IPS-NIHi7 (cell line): Measurements from ENCODE around the gene FUBP3.

Source experiments
- DNase-seq: peaks from one replicate; pipeline ENCODE4 v3.0.0; 2012; ENCODE audit warnings: mixed read lengths; ENCODE audit errors: extremely low spot score

Gene FUBP3

DNA sequence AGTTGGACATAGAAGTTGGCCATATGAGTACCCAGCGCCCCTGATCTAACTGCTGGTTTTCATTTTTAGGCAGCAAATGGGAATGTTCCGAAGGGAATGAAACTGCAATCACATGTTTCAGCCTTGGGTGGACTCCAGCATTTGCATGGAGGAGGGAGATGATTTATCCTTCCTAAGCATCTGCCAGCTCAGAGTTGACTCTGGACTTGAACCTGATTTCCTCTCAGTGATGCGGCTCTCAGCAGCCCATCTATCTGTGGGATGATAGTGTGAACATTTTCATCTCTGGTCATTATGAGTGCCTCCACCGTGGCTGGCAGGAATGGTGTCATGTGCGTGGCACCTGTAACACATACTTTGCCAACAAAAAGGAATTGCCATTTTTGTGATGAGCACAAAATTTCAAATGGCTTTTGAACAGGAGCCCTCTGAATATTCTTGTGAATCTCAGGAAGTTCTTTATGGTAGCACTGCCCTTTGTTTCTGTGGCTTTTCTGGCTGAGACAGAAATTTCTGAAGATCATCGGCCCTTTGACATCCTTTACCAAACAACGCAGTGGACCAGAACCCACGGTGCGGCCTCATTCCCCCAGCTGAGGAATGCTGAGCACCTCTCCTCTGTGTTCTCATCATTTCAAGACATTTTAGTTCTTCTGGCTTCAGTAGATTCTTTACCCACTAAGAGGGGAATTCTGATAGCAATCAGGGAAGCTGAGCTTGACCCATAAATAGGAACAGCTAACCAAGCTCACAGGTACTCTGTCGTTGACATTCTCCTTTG lies 28.5 kb downstream of the FUBP3 start:
- DNase-seq = no peak

DNA sequence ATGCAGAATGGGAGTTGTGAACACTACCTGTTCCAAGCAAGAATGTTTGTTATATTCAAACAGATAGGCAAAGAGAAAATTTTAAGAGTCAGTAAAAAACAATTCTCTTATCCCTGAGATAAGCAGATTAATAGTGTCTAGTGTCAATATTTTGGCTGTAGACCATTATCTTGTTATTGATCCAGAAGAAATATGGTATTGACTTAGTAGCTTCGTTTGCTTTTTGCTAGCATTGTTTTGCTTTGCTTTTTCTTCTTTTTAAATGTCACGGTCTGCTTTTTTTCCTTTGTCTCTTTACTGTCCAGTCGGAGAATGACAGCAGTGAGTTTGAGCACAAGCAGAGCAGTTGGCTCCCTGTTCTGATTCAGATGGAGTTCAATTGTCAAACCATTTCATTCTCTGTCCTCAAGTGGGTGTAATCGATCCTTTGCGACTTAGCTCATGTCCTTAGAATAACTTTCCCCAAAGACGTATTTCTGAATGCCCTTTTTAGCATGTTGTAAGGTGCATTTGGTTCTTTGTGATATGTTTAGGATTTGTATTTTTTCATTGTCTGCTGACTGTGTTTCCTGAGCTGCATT lies 29.3 kb downstream of the FUBP3 start:
- no peak for DNase-seq

DNA sequence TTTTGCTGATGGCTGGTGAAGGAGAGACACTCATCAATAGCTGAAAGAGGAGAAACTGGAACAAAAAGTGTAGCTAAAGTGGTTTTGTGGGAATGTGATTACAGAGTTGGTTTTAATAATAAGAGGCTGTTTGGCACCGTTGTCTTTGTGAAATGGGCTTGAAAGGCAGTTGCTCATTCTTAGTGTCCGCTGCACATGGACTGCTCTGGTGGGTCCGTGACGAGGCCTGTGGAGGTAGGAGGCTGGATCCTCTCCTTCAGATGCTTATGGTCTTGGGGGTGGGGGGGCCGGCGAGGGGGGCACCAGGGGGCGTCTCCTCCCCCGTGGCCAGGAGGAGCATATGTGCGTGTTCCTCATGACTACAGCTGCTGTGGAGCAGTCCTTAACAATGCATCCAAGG lies 29.8 kb downstream of the FUBP3 start:
- no peak for DNase-seq

DNA sequence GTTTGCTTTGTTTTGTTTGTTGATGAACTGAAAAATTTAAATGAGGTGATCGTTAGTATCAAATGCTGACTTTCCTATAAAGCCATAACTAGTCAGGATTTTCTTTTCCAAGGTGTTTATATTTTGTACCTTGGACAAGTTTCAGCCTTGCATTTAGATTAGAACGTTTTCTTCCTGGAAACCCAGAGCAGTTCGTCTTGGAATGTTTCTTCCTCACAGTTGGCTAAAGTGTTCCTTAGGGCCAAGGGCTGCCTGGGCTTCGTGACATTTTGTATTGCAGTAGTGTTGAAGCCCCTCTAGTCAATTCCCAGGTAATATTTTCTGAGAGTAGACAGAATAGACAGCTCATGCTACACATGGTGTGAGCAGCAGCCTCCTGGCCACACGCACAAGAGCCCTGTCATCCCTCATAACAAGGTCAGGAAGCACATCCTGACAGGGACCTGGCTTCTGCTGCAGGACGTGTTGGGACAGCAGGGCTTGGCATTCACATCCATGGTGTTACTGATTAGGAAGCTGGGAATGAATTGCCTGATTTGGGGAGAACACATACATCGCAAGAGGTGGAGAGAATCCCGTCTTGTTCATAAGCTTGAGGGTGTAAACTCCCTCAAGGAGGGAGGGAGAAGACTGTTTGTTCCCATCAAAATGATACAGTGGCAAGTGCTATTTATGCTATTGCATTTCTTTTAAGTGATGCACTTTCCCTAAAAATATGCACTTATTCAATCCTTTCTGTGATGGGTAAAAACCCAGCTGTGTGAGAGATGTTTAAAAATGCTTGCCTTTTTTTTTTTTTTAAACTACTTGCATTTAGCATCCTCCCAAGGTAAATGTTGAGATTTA lies 31.7 kb downstream of the FUBP3 start:
- DNase-seq = no peak

- DNase-seq = no peak
Observed at GRCh38 chr9:130616451-130616850, 37.1 kb downstream of the FUBP3 start.

GRCh38 chr9:130623466-130623865 lies 44.1 kb downstream of the FUBP3 start:
- no peak for DNase-seq

GRCh38 chr9:130624154-130624553 lies 44.8 kb downstream of the FUBP3 start:
- DNase-seq = no peak

- no peak for DNase-seq
Observed at GRCh38 chr9:130626249-130626996, 47.0 kb downstream of the FUBP3 start.

- DNase-seq = no peak
Observed at GRCh38 chr9:130627051-130627450, 47.7 kb downstream of the FUBP3 start.

- DNase-seq = no peak
Observed at GRCh38 chr9:130627896-130628792, 48.8 kb downstream of the FUBP3 start.

DNA sequence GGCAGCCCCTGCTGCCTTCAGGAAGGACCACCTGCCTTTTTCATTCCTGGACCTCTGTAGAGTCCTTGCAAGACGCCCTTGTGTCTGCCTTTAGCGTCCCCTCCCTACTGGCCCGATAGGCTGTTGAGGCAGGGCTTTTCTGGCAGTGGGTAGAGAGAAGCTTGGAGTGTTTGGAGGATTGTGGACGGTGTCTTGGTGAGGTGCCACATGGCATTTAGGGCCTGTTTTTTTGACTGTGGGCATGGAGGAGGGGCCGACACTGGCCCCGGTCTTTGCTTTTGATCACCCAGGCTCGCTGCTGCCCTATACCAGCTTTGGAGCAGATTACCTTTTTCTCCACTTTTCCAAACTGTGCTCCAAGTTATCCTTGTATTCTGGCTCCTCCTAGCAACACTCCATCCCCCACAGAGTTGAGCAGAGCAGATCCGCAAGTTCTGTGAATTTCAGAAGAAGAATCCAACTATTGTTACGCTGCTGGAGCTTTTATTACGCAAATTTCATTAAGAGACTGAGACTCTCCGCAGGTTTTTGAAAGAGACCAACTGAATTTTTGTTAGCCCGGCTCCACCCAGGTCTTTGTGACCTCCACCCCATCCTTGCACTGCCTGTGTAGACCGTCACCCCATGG lies 50.2 kb downstream of the FUBP3 start:
- no peak for DNase-seq

DNA sequence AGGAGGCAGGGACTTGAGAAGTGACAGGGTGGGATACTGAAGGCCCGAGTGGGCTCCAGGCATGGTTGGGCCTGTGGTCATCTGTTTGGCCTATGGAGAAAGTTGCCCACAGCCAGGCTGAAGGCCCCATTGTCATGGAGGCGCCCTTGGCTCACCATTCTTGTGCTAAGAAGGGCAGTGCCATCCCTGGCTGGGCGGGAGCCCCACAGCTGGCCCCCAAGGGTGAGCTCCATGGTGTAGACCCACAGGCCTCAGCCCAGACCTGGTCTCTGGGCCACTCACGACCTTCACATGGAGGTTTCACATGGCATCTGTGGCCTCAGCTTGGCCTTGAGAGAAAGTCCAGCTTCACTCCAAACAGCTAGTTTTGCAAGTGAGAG lies 50.7 kb downstream of the FUBP3 start:
- DNase-seq = no peak

- no peak for DNase-seq
Observed at GRCh38 chr9:130630506-130631330, 51.3 kb downstream of the FUBP3 start.

DNA sequence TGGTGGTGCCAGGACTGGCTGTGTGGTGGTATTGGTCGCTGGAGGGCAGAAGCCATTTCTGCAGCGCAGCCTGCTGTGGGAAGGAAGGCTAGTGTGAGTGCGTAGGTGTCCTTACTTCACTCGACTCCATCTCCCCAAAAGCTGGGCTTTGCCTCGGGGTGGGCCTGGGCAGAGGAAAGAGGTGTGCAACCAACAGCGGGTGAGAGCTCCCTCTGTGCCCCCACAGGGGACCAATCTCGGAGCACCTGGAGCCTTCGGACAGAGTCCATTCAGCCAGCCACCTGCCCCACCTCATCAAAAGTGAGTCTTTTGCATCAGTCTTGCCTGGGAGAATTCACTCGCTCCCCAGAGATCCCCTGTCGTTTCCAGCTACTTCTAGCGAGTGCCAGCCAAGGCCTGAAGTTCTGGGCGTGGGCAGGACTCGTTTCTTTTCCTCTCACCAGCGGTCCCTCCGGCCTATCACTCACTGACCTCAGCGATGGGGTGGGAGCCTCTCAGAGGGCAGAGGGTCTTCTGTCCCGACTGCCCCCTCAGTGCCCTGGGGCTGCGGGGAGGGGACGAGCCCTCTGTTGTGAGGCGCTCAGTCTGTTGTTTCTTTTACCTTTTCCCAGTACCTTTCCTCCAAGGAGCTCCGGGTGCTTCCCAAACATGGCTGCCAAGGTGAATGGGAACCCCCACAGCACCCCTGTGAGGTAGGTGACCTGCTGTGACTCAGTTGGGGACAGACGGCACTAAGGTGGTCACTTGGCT lies 52.1 kb downstream of the FUBP3 start:
- DNase-seq = no peak

- DNase-seq = no peak
Observed at GRCh38 chr9:130632081-130632710, 52.8 kb downstream of the FUBP3 start.

GRCh38 chr9:130632841-130633240 lies 53.5 kb downstream of the FUBP3 start:
- DNase-seq = no peak

- no peak for DNase-seq
Observed at GRCh38 chr9:130633336-130634190, 54.2 kb downstream of the FUBP3 start.
